Right lobe of liver (tissue), 4 donors: ENCODE results near the gene DNAJB9.

ENCODE experiments used
- POLR2A ChIP-seq: fragments of 450-650 bp; IDR thresholded peaks from one replicate; pipeline ENCODE4 v1.6.1; 2017; ENCODE audit warnings: antibody characterized with exemption, mild to moderate bottlenecking
- TF ChIP-seq, protein P1 (sequence below), 4 donors: fragments of 200-600 bp in 3 of 4; fragments of 450-650 bp in 1 of 4; IDR thresholded peaks; one replicate each; pipeline versions ENCODE4 v1.5.1 to v1.8.0; 2016 to 2022; ENCODE audit warnings: antibody characterized with exemption in 4 of 4, mild to moderate bottlenecking in 2 of 4
- donor health status: DM: no; HTN: no; CAD: no.
- donor health status: DM: no; HTN: no; CAD: no.
- donor health status: DM: no; HTN: yes; CAD: no.

DNA sequence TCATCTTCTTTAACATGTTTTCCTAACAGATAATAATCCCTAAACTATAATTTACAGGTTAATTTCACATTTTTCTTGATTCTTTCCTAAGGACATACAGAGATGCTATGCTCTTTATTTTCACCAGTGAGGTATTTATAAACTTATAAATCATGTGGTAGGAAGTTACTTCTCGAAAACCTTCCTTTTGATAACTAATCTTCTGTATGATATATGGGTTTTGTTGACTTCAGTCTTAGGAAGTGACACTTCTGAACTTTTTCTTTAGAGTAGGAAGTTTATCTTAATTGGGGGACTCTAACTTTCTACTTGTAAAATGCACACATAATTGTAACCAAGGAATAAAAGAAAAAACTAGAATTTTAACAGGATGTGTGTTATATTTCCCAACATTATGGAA is 33.9 kb upstream of the DNAJB9 start:
- TF ChIP-seq, protein P1, sequence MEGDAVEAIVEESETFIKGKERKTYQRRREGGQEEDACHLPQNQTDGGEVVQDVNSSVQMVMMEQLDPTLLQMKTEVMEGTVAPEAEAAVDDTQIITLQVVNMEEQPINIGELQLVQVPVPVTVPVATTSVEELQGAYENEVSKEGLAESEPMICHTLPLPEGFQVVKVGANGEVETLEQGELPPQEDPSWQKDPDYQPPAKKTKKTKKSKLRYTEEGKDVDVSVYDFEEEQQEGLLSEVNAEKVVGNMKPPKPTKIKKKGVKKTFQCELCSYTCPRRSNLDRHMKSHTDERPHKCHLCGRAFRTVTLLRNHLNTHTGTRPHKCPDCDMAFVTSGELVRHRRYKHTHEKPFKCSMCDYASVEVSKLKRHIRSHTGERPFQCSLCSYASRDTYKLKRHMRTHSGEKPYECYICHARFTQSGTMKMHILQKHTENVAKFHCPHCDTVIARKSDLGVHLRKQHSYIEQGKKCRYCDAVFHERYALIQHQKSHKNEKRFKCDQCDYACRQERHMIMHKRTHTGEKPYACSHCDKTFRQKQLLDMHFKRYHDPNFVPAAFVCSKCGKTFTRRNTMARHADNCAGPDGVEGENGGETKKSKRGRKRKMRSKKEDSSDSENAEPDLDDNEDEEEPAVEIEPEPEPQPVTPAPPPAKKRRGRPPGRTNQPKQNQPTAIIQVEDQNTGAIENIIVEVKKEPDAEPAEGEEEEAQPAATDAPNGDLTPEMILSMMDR (IDR thresholded peaks at IDR 0.05) = no peak
- no peak for TF ChIP-seq POLR2A
